OCI-LY3 (cell line): Measurements from ENCODE around the gene SLC22A12.
A peak's percentile ranks its signal among the peaks of the same experiment; 100 is the strongest.

Experiments
- H2AFZ ChIP-seq: fragments of 200-600, 300-600 bp; shearing (Covaris generic); 2 replicates; pipeline ENCODE4 v1.6.0; 2014; ENCODE audit warnings: antibody characterized with exemption, low read depth, low read length
- H3K27ac ChIP-seq: fragments of 200-600, 300-600 bp; sonication (generic); 2 replicates; pipeline ENCODE4 v1.5.1; 2014; ENCODE audit warnings: mild to moderate bottlenecking, low read length, moderate library complexity, mixed read lengths
- H3K27me3 ChIP-seq: fragments of 200-600, 300-600 bp; sonication (generic); 2 replicates; pipeline ENCODE4 v1.6.1; 2014; ENCODE audit warnings: low read depth, low read length, mixed read lengths
- H3K36me3 ChIP-seq: fragments of 200-600, 300-600 bp; sonication (generic); replicated peaks from 2 replicates; pipeline ENCODE3; 2014; ENCODE audit warnings: low read depth, low read length, mixed read lengths
- H3K4me1 ChIP-seq: fragments of 300-600, 200-600 bp; sonication (generic); 2 replicates; pipeline ENCODE4 v1.6.1; 2014; ENCODE audit warnings: low read length, mixed read lengths
- H3K4me2 ChIP-seq: fragments of 200-600, 300-600 bp; sonication (generic); 2 replicates; pipeline ENCODE4 v1.6.1; 2014; ENCODE audit warnings: low read length, mixed read lengths
- H3K4me3 ChIP-seq: fragments of 300-600, 200-600 bp; sonication (generic); 2 replicates; pipeline ENCODE4 v1.5.1; 2014; ENCODE audit warnings: antibody characterized with exemption, mild to moderate bottlenecking, low read length, moderate library complexity
- H3K79me2 ChIP-seq: fragments of 300-600, 200-600 bp; shearing (Covaris generic); 2 replicates; pipeline ENCODE4 v1.6.1; 2014; ENCODE audit warnings: mild to moderate bottlenecking, low read length, mixed read lengths
- H3K9ac ChIP-seq: fragments of 300-600, 200-600 bp; shearing (Covaris generic); 2 replicates; pipeline ENCODE4 v1.6.0; 2014; ENCODE audit warnings: mild to moderate bottlenecking, low read length, moderate library complexity
- H3K9me3 ChIP-seq: fragments of 200-600, 300-600 bp; shearing (Covaris generic); 2 replicates; pipeline ENCODE4 v1.6.1; 2014; ENCODE audit warnings: low read length, mixed read lengths; ENCODE audit not compliant: insufficient read depth
- H4K20me1 ChIP-seq: fragments of 200-600, 300-600 bp; sonication (generic); 2 replicates; pipeline ENCODE4 v1.6.1; 2016; ENCODE audit warnings: low read length, mixed read lengths; ENCODE audit not compliant: insufficient read depth
- EZH2phosphoT487 ChIP-seq: fragments of 200-600 bp; shearing (Covaris generic); IDR thresholded peaks from 2 replicates; pipeline ENCODE4 v1.6.1; 2018; ENCODE audit warnings: antibody characterized with exemption, mixed run types, low read depth
- TF ChIP-seq, protein P1 (sequence below): fragments of 200-600, 300-600 bp; sonication (generic); IDR thresholded peaks from 2 replicates; pipeline ENCODE4 v1.5.1; 2014; ENCODE audit warnings: antibody characterized with exemption, low read length, low read depth

SLC22A12 gene

DNA sequence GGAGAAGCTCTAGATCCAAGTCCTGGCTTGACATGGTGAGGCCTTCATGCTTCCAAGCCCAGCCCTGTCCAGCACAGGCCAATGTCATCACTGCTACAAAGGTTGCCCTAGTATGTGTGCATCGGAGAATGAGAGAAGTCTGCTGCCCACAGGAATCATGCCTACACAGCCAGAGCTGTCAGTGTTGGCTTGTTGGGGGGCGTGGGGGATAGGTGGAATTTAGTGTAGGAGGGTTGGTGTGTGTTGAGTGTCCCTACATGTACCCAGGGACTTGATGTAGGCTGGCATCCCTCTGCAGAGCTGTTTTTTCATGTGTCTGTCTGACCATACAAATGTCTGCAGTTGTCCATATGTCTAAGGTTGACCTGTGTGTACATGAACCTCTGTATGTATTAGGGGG is 37.6 kb downstream of the SLC22A12 start:
- no peak overlapping the region for H3K27ac ChIP-seq
- TF ChIP-seq EZH2phosphoT487 = no peak
- TF ChIP-seq, protein P1, sequence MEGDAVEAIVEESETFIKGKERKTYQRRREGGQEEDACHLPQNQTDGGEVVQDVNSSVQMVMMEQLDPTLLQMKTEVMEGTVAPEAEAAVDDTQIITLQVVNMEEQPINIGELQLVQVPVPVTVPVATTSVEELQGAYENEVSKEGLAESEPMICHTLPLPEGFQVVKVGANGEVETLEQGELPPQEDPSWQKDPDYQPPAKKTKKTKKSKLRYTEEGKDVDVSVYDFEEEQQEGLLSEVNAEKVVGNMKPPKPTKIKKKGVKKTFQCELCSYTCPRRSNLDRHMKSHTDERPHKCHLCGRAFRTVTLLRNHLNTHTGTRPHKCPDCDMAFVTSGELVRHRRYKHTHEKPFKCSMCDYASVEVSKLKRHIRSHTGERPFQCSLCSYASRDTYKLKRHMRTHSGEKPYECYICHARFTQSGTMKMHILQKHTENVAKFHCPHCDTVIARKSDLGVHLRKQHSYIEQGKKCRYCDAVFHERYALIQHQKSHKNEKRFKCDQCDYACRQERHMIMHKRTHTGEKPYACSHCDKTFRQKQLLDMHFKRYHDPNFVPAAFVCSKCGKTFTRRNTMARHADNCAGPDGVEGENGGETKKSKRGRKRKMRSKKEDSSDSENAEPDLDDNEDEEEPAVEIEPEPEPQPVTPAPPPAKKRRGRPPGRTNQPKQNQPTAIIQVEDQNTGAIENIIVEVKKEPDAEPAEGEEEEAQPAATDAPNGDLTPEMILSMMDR = no peak
- H3K4me1 ChIP-seq = peaks cover 20% of the 10 kb centered on the region
- H3K36me3 ChIP-seq = no peaks in the 10 kb centered on the region
- H3K79me2 ChIP-seq = no peaks in the 10 kb centered on the region
- no peaks in the 10 kb centered on the region for H3K9me3 ChIP-seq
- H3K27me3 ChIP-seq = no peaks in the 10 kb centered on the region
- no peak overlapping the region for H2AFZ ChIP-seq
- H4K20me1 ChIP-seq = no peaks in the 10 kb centered on the region
- no peak overlapping the region for H3K9ac ChIP-seq
- H3K4me2 ChIP-seq = no peak overlapping the region
- no peak overlapping the region for H3K4me3 ChIP-seq

DNA sequence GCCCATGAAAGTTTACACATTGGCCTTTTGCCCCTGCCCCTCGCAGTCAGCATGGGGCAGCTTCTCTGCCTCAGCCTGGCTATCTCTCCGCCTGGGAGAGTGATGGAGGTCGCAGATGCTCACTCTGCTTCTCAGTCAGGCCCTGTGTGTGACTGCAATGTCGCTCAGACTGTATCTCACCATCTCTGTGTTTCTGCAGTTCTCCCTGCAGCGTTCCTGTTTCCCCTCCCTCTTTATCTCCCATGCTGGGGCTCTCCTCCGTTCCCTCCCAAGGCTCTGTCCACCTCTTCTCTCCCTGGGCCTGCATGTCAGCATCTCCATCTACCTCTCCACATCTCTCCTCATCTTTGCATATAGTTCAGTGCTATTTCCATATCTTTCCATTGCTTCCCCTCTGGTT is 38.1 kb downstream of the SLC22A12 start:
- peaks cover 20% of the 10 kb centered on the region for H3K4me1 ChIP-seq
- no peak overlapping the region for H3K27ac ChIP-seq
- no peaks in the 10 kb centered on the region for H3K36me3 ChIP-seq
- H3K9me3 ChIP-seq = no peaks in the 10 kb centered on the region
- no peak overlapping the region for H3K4me3 ChIP-seq
- no peak overlapping the region for H2AFZ ChIP-seq
- H4K20me1 ChIP-seq = no peaks in the 10 kb centered on the region
- no peaks in the 10 kb centered on the region for H3K79me2 ChIP-seq
- H3K9ac ChIP-seq = no peak overlapping the region
- TF ChIP-seq EZH2phosphoT487 = no peak
- TF ChIP-seq, protein P1 = no peak
- H3K4me2 ChIP-seq = no peak overlapping the region
- H3K27me3 ChIP-seq = no peaks in the 10 kb centered on the region

DNA sequence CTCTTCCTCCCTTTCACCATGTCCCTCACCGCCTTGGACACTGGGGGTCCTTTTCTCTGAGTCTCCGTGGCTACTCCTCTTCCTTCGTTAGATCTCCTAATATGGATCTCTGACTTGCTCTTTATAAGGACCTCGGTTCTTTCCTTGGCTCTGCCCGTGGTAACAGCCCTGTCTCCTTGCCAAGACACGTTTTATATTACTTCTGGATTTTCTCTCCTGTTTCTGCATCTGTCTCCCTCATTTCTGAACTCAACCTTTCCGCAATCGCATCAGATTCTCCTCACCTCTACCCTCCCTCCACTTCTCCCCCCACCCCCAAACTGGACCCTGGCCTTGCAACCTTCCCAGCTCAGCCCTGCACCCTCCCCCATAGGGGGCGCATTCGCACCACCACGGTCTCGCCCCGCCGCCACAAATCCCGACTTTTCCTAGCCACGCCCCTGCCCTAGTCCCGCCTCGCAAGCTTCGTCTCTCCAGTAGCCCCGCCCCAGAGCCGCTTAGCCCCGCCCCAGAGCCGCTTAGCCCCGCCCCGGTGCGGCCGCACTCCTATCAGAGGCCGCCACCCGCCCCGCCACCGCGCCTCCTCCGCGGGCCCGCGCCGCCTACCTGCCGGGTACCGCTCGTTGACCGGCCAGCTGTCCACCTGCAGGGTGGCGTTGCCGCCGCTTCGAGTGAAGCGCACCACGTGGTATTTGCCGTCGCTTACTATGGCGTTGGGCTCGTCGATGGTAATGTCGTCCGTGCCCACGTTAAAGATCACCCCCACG is 39.0 kb downstream of the SLC22A12 start:
- no peak overlapping the region for H3K9ac ChIP-seq
- H3K36me3 ChIP-seq = no peaks in the 10 kb centered on the region
- no peaks in the 10 kb centered on the region for H3K9me3 ChIP-seq
- H3K27ac ChIP-seq = no peak overlapping the region
- peaks cover 14% of the 10 kb centered on the region for H3K4me1 ChIP-seq
- H2AFZ ChIP-seq = no peak overlapping the region
- H4K20me1 ChIP-seq = no peaks in the 10 kb centered on the region
- no peak overlapping the region for H3K4me2 ChIP-seq
- H3K27me3 ChIP-seq = no peaks in the 10 kb centered on the region
- no peak overlapping the region for H3K4me3 ChIP-seq
- TF ChIP-seq, protein P1 = peak; percentile 24; the same call in 1 of the 2 replicates
- TF ChIP-seq EZH2phosphoT487 = no peak
- no peaks in the 10 kb centered on the region for H3K79me2 ChIP-seq

DNA sequence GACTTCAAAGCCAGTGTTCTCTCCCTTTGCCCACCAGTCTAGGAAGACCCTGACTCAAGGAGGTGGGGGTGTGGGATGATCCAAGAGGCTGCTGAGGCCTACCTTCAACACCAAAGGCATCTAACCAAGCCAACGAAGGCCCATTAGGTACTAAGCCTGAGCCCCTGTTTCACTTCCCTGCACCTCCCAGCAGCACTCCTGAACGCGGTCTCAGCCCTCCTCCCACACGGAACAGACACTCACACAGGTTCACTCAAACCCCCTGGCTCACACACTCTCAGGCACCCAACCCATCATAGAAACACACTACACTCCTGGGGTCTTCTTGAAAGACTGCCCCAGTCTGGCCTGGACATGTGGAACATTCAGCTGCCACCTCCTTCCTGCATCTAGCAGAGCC is 40.7 kb downstream of the SLC22A12 start:
- no peak for TF ChIP-seq EZH2phosphoT487
- TF ChIP-seq, protein P1 = no peak
- no peaks in the 10 kb centered on the region for H3K27me3 ChIP-seq
- H3K4me1 ChIP-seq = peaks cover 8% of the 10 kb centered on the region
- peak overlapping the region; percentile 45; the same call in 1 of the 2 replicates for H2AFZ ChIP-seq
- H3K36me3 ChIP-seq = no peaks in the 10 kb centered on the region
- no peaks in the 10 kb centered on the region for H3K79me2 ChIP-seq
- no peaks in the 10 kb centered on the region for H3K9me3 ChIP-seq
- no peak overlapping the region for H3K9ac ChIP-seq
- H3K4me2 ChIP-seq = peak overlapping the region; percentile 13; the same call in 1 of the 2 replicates
- no peaks in the 10 kb centered on the region for H4K20me1 ChIP-seq
- H3K27ac ChIP-seq = no peak overlapping the region
- no peak overlapping the region for H3K4me3 ChIP-seq
